AG08395 (cell line): ENCODE measurements around the gene ADPRHL1.

ENCODE experiments used
- DNase-seq: peaks from one replicate; pipeline ENCODE4 v3.0.0; 2012; ENCODE audit warnings: mixed read lengths, low spot score

ADPRHL1 gene

DNA sequence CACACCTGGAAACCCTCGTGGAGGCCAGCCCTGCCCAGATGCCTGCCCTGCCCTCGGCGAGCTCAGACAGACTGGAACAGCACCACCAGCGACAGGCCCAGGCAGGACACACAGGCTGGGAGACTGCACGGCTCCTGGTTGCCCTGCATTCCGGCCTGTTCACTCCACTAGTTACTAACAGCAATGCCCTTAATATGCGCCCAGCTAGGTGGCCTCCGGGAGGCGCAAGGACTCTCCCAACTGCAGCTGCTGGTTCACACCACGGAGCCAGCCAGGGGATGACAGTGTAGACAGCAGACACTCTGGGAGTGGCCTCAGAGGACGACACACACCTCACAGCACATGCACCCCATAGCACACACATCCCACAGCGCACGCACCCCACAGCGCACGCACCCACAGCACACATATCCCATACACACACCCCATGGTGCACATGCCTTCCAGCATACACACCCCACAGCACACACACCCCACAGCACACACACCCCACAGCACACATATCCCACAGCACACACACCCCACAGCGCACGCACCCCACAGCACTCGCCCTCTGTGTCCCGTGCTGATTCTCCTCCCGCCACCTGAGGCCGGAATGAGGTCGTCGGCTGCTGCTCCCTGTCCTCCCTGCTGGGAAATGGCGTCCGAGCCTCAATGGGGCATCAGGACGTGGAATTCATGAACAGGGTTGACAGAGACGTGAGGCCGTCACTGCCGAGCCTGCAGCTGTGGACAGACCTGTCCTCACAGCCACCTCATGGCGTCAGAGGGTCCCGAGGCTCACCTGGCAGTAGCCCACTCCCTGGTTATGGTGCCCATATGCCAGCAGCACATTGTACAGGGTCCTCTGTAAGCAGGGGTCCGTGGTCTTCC lies 103.0 kb downstream of the ADPRHL1 start:
- DNase-seq = no peak
